HepG2 (cell line): ENCODE data around the gene TUBB2B. TPM values are rescaled to one million over a fixed set of nuclear protein-coding genes. Genes with fewer than 3 reads are reported as not detected.

Experiments
- ATAC-seq: fragments of 200-7000 bp; cut with Tn5 transposase; 3 replicates; pipeline ENCODE4 v1.9.1; 2020; ENCODE audit warnings: mild to moderate bottlenecking, moderate library complexity
- BruUV-seq: library from RNA; stranded (reverse); fragments of 400-500 nt; replicated peaks from 2 replicates; lab custom pipeline; 2021; lab: Mats Ljungman, UMichigan
- CTCF ChIA-PET: fragments of 300-600 bp; formaldehyde crosslinking; extraction: SDS; loops from one replicate; lab custom pipeline; 2021; ENCODE audit warnings: low total read pairs, inconsistent platforms, low intra/inter-chr PET ratio; lab: Yijun Ruan, JAX
- POLR2A ChIA-PET: fragments of 350-600 bp; sonication (Branson Sonifier 250); formaldehyde crosslinking; loops from one replicate; lab custom pipeline; 2020; ENCODE audit warnings: antibody characterized with exemption, inconsistent platforms; lab: Yijun Ruan, JAX
- DNase-seq: peaks from one replicate; pipeline ENCODE4 v3.0.0-alpha.2; 2015; ENCODE audit warnings: low spot score
- FAIRE-seq: peaks from 3 replicates; lab custom pipeline; 2011; peaks lifted over from hg19 to GRCh38; lab: Jason Lieb, UNC
- H2AFZ ChIP-seq: one replicate; pipeline ENCODE4 v1.6.1; 2011; ENCODE audit warnings: low read length, inconsistent platforms
- H3K27ac ChIP-seq: fragments of 300-600 bp; 3 replicates; pipeline ENCODE4 v1.8.0; 2011; ENCODE audit warnings: mixed run types, mild to moderate bottlenecking, mixed read lengths, low read length, inconsistent platforms; ENCODE audit not compliant: insufficient read depth; ENCODE audit errors: extremely low read length
- H3K27me3 ChIP-seq, 2 experiments: fragments of 200-600 bp in 1 of 2; 2 replicates in 1 of 2; 3 replicates in 1 of 2; pipeline versions ENCODE4 v1.6.0 to v1.8.0; 2011; ENCODE audit warnings: low read length in 2 of 2, mild to moderate bottlenecking in 2 of 2, moderate library complexity in 2 of 2, inconsistent platforms in 1 of 2; ENCODE audit not compliant: insufficient read depth in 2 of 2, control insufficient read depth in 1 of 2
- H3K36me3 ChIP-seq, 2 experiments: fragments of 200-600 bp in 1 of 2; replicated peaks in 1 of 2; 2 replicates in 1 of 2; 3 replicates in 1 of 2; pipeline versions ENCODE4 v1.5.1 to v1.8.0; 2011; ENCODE audit warnings: low read length in 2 of 2, inconsistent platforms in 1 of 2; ENCODE audit not compliant: insufficient read depth in 2 of 2, control insufficient read depth in 1 of 2
- H3K4me1 ChIP-seq: 2 replicates; pipeline ENCODE4 v1.5.1; 2012; ENCODE audit warnings: low read length, inconsistent platforms; ENCODE audit not compliant: insufficient read depth
- H3K4me2 ChIP-seq: 2 replicates; pipeline ENCODE4 v1.6.0; 2011; ENCODE audit warnings: low read depth, low read length, inconsistent platforms
- H3K4me3 ChIP-seq, 3 experiments: fragments of 200-600 bp in 1 of 3; sonication (generic), shearing (Covaris generic) in 1 of 3; replicated peaks in 1 of 3; 2 replicates each; pipeline ENCODE4 v1.5.1; 2011 to 2016; ENCODE audit warnings: low read length in 3 of 3, inconsistent platforms in 2 of 3, low read depth in 2 of 3, mild to moderate bottlenecking in 2 of 3, control low read depth in 1 of 3, mixed read lengths in 1 of 3; ENCODE audit not compliant: insufficient read depth in 1 of 3
- H3K79me2 ChIP-seq: one replicate; pipeline ENCODE4 v1.6.1; 2011; ENCODE audit warnings: low read length, inconsistent platforms; ENCODE audit not compliant: insufficient read depth
- H3K9ac ChIP-seq: 2 replicates; pipeline ENCODE4 v1.6.0; 2011; ENCODE audit warnings: mild to moderate bottlenecking, low read depth, low read length, inconsistent platforms; ENCODE audit not compliant: insufficient read depth
- H3K9me3 ChIP-seq: 2 replicates; pipeline ENCODE4 v1.5.1; 2012; ENCODE audit warnings: mild to moderate bottlenecking, low read length
- H4K20me1 ChIP-seq: 2 replicates; pipeline ENCODE4 v1.6.0; 2011; ENCODE audit warnings: inconsistent platforms, mild to moderate bottlenecking, low read length, moderate library complexity; ENCODE audit not compliant: insufficient read depth
- ARNT2 ChIP-seq: sonication (generic); formaldehyde crosslinking; IDR thresholded peaks from 2 replicates; pipeline ENCODE4 v1.8.0; 2022; ENCODE audit warnings: mild to moderate bottlenecking, low read depth, missing genetic modification reagents, moderate library complexity
- HES4 ChIP-seq: sonication (generic); formaldehyde crosslinking; IDR thresholded peaks from 2 replicates; pipeline ENCODE4 v1.9.0; 2021; ENCODE audit warnings: mild to moderate bottlenecking, missing genetic modification reagents, borderline replicate concordance
- MTF2 ChIP-seq: sonication (generic); formaldehyde crosslinking; IDR thresholded peaks from 2 replicates; pipeline ENCODE4 v1.5.0; 2020; ENCODE audit warnings: missing genetic modification reagents, borderline replicate concordance
- ZNF136 ChIP-seq: sonication (generic); formaldehyde crosslinking; IDR thresholded peaks from 2 replicates; pipeline ENCODE4 v1.8.1; 2022; ENCODE audit warnings: low read depth, mild to moderate bottlenecking, moderate library complexity, missing genetic modification reagents
- WGBS: methylation state at CpG from one replicate; pipeline ENCODE4 v1.1.6; 2017; ENCODE audit warnings: low lambda C conversion rate; 5-methylcytosine and 5-hydroxymethylcytosine counted together
- in situ Hi-C: cut with HindIII; loops from 2 replicates; pipeline ENCODE4 v1.10.0; 2017; ENCODE audit warnings: low pct_unique_long_range_greater_than_20kb; ENCODE audit not compliant: extremely low pct_ligation_motif_present
- intact Hi-C: fragments of 100-400 bp; cut with micrococcal nuclease; formaldehyde crosslinking; loops from one replicate; pipeline ENCODE4 v1.10.0; 2022; ENCODE audit not compliant: unreplicated experiment
- polyA plus RNA-seq, 8 experiments: library from polyadenylated mRNA; depleted of rRNA in 3 of 8; stranded (reverse) in 7 of 8; unstranded in 1 of 8; fragments of >200 nt; fragmentation: Illumina TruSeq in 4 of 8; extraction: Trizol in 4 of 8; gene quantifications; 2 replicates each; pipeline versions ENCODE4 v1.2.1 to v1.2.3, GENCODE V29; 2011 to 2016; ENCODE audit warnings: low read depth in 4 of 8, missing spikeins in 1 of 8, mixed read lengths in 1 of 8; ENCODE audit not compliant: insufficient read depth in 1 of 8
- total RNA-seq, 5 experiments: library from RNA; depleted of rRNA; stranded (reverse); fragments of >200 nt; fragmentation: Illumina TruSeq; extraction: Trizol; gene quantifications; 2 replicates each; pipeline ENCODE4 v1.2.3, GENCODE V29; 2016; ENCODE audit warnings: low read depth in 1 of 5
- TF ChIP-seq, protein P1 (sequence below): sonication (generic); formaldehyde crosslinking; IDR thresholded peaks from 2 replicates; pipeline ENCODE4 v1.4.0; 2020; ENCODE audit warnings: missing genetic modification reagents
- TF ChIP-seq, protein P2 (sequence below): sonication (generic); formaldehyde crosslinking; IDR thresholded peaks from 2 replicates; pipeline ENCODE4 v1.5.1; 2020; ENCODE audit warnings: missing genetic modification reagents, mild to moderate bottlenecking, borderline replicate concordance
- TF ChIP-seq, protein P3 (sequence below): sonication (generic); formaldehyde crosslinking; IDR thresholded peaks from 2 replicates; pipeline ENCODE4 v1.5.1; 2020; ENCODE audit warnings: mild to moderate bottlenecking, moderate library complexity, missing genetic modification reagents
- TF ChIP-seq, protein P4 (sequence below): sonication (generic); formaldehyde crosslinking; IDR thresholded peaks from 2 replicates; pipeline ENCODE4 v1.4.0; 2020; ENCODE audit warnings: missing genetic modification reagents

The TUBB2B gene
- total and polyA plus RNA-seq, 2 of the 13 experiments (the other 11 are each of a cell fraction or from before 2014, with no cell fraction given), result 10.3 to 23.6 TPM

DNA sequence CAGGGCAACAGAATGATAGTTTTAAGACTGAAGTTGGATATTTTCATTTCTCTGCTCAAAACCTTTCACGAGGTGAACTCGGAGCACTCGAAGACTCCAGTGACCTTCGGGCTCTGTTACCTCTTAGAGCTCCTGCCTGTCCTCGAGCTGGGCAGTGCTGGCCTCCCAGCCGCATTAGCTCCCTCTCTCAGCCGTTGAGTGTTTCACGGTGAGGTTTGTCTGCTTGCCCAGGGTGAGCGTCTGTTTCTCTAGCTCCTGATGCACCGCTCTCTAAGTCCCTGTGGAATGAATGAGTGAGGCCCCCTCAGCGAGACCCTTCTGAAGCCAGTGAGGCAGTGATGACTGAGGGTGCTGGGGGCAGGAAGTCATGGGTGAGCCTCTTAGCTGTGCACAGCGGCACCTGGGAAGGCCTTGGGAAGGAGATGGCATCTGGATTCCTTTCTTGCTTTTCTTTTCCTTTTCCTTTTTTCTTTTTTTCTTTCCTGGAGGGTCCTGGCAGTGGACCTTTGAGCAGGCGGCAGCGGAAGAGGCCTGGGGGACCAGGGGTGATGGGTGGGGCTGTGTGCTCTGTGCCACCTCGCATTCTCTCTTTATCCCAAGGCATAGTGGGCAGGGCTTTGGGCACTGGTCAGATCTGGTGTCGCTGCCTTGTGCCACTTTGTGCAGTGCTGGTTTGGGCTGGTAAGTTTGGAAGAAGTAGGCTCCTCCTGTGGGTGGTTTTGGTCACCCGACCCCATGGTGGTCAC, 33.5 kb upstream of the TUBB2B start (continued):
- TF ChIP-seq, protein P1, sequence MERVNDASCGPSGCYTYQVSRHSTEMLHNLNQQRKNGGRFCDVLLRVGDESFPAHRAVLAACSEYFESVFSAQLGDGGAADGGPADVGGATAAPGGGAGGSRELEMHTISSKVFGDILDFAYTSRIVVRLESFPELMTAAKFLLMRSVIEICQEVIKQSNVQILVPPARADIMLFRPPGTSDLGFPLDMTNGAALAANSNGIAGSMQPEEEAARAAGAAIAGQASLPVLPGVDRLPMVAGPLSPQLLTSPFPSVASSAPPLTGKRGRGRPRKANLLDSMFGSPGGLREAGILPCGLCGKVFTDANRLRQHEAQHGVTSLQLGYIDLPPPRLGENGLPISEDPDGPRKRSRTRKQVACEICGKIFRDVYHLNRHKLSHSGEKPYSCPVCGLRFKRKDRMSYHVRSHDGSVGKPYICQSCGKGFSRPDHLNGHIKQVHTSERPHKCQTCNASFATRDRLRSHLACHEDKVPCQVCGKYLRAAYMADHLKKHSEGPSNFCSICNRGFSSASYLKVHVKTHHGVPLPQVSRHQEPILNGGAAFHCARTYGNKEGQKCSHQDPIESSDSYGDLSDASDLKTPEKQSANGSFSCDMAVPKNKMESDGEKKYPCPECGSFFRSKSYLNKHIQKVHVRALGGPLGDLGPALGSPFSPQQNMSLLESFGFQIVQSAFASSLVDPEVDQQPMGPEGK, result no peak
- TF ChIP-seq, protein P2, sequence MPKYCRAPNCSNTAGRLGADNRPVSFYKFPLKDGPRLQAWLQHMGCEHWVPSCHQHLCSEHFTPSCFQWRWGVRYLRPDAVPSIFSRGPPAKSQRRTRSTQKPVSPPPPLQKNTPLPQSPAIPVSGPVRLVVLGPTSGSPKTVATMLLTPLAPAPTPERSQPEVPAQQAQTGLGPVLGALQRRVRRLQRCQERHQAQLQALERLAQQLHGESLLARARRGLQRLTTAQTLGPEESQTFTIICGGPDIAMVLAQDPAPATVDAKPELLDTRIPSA, result no peak
- TF ChIP-seq ARNT2, result no peak

DNA sequence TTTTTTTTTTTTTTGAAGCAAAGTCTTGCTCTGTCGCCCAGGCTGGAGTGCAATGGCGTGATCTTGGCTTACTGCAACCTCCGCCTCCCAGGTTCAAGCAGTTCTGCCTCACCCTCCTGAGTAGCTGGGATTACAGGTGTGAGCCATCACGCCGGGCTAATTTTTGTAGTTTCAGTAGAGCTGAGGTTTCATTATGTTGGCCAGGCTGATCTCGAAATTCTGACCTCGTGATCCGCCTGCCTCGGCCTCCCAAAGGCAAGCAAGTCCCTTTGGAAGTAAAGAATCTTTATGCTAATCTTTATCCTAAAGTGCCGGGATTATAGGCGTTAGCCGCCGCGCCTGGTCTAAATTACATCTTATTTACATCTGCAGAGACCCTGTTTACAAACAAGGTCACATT, 32.8 kb upstream of the TUBB2B start:
- WGBS, result 85% methylated on average over 14 of the region's 14 CpGs
- in situ Hi-C loops, result no loop called here
- peaks cover 0 to 26% of the 10 kb centered on the region in 2 experiments; a peak in 3 of 5 replicates for H3K27me3 ChIP-seq
- POLR2A ChIA-PET, result interaction anchor here (1.3 to 2.2 kb wide), 7 partner anchors 10 to 761 kb away, joined by 3 to 30 read pairs (median 7); partner anchors contain the start of genes BPHL and NQO2
- peaks cover 50% of the 10 kb centered on the region for H3K4me1 ChIP-seq
- CTCF ChIA-PET, result no interaction called here
- intact Hi-C loops, result no loop called here
- H3K4me3 ChIP-seq, result peak overlapping the region in 2 of 3 experiments; percentile 14 to 41; a peak in 4 of 6 replicates
- H4K20me1 ChIP-seq, result peaks cover 14% of the 10 kb centered on the region
- FAIRE-seq (no peak), DNase-seq (no peak), ATAC-seq (no peak)
- TF ChIP-seq HES4 (CRISPR knock-in tag) (no peak), MTF2 (no peak), ZNF136 (CRISPR knock-in tag) (0 out of 2 replicates have a peak, but pooled peaks have one; percentile 9)
- TF ChIP-seq, protein P3, sequence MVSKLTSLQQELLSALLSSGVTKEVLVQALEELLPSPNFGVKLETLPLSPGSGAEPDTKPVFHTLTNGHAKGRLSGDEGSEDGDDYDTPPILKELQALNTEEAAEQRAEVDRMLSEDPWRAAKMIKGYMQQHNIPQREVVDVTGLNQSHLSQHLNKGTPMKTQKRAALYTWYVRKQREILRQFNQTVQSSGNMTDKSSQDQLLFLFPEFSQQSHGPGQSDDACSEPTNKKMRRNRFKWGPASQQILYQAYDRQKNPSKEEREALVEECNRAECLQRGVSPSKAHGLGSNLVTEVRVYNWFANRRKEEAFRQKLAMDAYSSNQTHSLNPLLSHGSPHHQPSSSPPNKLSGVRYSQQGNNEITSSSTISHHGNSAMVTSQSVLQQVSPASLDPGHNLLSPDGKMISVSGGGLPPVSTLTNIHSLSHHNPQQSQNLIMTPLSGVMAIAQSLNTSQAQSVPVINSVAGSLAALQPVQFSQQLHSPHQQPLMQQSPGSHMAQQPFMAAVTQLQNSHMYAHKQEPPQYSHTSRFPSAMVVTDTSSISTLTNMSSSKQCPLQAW (CRISPR knock-in tag), result 0 out of 2 replicates have a peak, but pooled peaks have one; percentile 17
- TF ChIP-seq, protein P4, sequence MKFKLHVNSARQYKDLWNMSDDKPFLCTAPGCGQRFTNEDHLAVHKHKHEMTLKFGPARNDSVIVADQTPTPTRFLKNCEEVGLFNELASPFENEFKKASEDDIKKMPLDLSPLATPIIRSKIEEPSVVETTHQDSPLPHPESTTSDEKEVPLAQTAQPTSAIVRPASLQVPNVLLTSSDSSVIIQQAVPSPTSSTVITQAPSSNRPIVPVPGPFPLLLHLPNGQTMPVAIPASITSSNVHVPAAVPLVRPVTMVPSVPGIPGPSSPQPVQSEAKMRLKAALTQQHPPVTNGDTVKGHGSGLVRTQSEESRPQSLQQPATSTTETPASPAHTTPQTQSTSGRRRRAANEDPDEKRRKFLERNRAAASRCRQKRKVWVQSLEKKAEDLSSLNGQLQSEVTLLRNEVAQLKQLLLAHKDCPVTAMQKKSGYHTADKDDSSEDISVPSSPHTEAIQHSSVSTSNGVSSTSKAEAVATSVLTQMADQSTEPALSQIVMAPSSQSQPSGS, result no peak
- no peak overlapping the region for H2AFZ ChIP-seq
- peak overlapping the region; percentile 20; the same call in 1 of the 2 replicates for H3K9ac ChIP-seq
- no TSS peak for BruUV-seq
- peaks cover 49% of the 10 kb centered on the region for H3K79me2 ChIP-seq
- H3K4me2 ChIP-seq, result peak overlapping the region; percentile 79
- peaks cover 15 to 25% of the 10 kb centered on the region in 2 experiments for H3K36me3 ChIP-seq
- H3K9me3 ChIP-seq, result no peaks in the 10 kb centered on the region
- H3K27ac ChIP-seq, result no peak overlapping the region
